SHP77 (cell line): Measurements from ENCODE around the gene GRM4.
"Not testable (repeated sequence)": the region's sequence is repeated elsewhere in the genome, so short reads cannot be mapped to it uniquely, and the experiment has no call there.

ENCODE experiments used
- DNase-seq, 2 experiments: peaks; one replicate each; lab custom pipeline; 2025; lab: John Stamatoyannopoulos, UW

GRM4 gene

GRCh38 chr6:34045771-34046170 is 100.1 kb downstream of the GRM4 start:
- DNase-seq = no peak

GRCh38 chr6:34044945-34045595 is 100.8 kb downstream of the GRM4 start:
- no peak for DNase-seq

- DNase-seq = no peak
Observed at GRCh38 chr6:34043359-34043758, 102.5 kb downstream of the GRM4 start.

GRCh38 chr6:34041998-34042397 is 103.9 kb downstream of the GRM4 start:
- not testable (repeated sequence) for DNase-seq

- no peak for DNase-seq
Observed at GRCh38 chr6:34041385-34041784, 104.5 kb downstream of the GRM4 start.

- no peak for DNase-seq
Observed at GRCh38 chr6:34039943-34040342, 105.9 kb downstream of the GRM4 start.

- DNase-seq = no peak
Observed at GRCh38 chr6:34037151-34037550, 108.7 kb downstream of the GRM4 start.

GRCh38 chr6:34036357-34037069 is 109.4 kb downstream of the GRM4 start:
- DNase-seq = no peak

- DNase-seq = no peak
Observed at GRCh38 chr6:34035704-34036356, 110.1 kb downstream of the GRM4 start.

GRCh38 chr6:34035161-34035560 is 110.7 kb downstream of the GRM4 start:
- no peak for DNase-seq

GRCh38 chr6:34032856-34033255 is 113.0 kb downstream of the GRM4 start:
- no peak for DNase-seq

GRCh38 chr6:34031625-34032383 is 114.1 kb downstream of the GRM4 start:
- DNase-seq = no peak

- no peak for DNase-seq
Observed at GRCh38 chr6:34030831-34031624, 114.9 kb downstream of the GRM4 start.

- DNase-seq = no peak
Observed at GRCh38 chr6:34029489-34030280, 116.2 kb downstream of the GRM4 start.

- no peak for DNase-seq
Observed at GRCh38 chr6:34028691-34029360, 117.1 kb downstream of the GRM4 start.

- no peak for DNase-seq
Observed at GRCh38 chr6:34027939-34028441, 117.9 kb downstream of the GRM4 start.

GRCh38 chr6:34027445-34027936 is 118.4 kb downstream of the GRM4 start:
- DNase-seq = peak; percentile 19 to 68

- DNase-seq = no peak
Observed at GRCh38 chr6:34025861-34026260, 120.0 kb downstream of the GRM4 start.

GRCh38 chr6:34025112-34025807 is 120.6 kb downstream of the GRM4 start:
- DNase-seq = no peak
